ENCODE results near the gene OR5H15. TPM values are rescaled to one million over a fixed set of nuclear protein-coding genes. Genes with fewer than 3 reads are reported as not detected.
"Not testable (repeated sequence)": the region's sequence is repeated elsewhere in the genome, so short reads cannot be mapped to it uniquely, and the experiment has no call there.

OR5H15 gene
- total and polyA plus RNA-seq, 4 donors: not detected

GRCh38 chr3:98140531-98140930, 26.0 kb upstream of the OR5H15 start:
- Histone ChIP-seq H3K27ac (ENCODE audit: low read depth in 1 of 2, low read length in 1 of 2) (no peak overlapping the region), H3K4me1 (ENCODE audit: control insufficient read depth in 5 of 5, insufficient read depth in 5 of 5, low read length in 5 of 5) (no peaks in the 10 kb centered on the region), H3K9me3 (ENCODE audit: control insufficient read depth in 4 of 4, insufficient read depth in 3 of 4, low read length in 3 of 4) (no peaks in the 10 kb centered on the region), H3K27me3 (ENCODE audit: control insufficient read depth in 3 of 3, insufficient read depth in 3 of 3, low read length in 2 of 3) (no peaks in the 10 kb centered on the region), H3K4me3 (no peak overlapping the region), H3K9ac (ENCODE audit: insufficient read depth in 1 of 2, low read length in 2 of 2) (no peak overlapping the region), H3K36me3 (ENCODE audit: control insufficient read depth in 4 of 4, insufficient read depth in 4 of 4, low read length in 4 of 4) (no peaks in the 10 kb centered on the region)
- TF ChIP-seq CTCF (IDR thresholded peaks at IDR 0.05; ENCODE audit: control extremely low read depth, extremely low read depth): no peak
- ATAC-seq (ENCODE audit: insufficient read depth, low FRiP score) (no peak), DNase-seq (peak in 1 of 3 donors; percentile 0)

- 75 to 80% methylated on average over 1 of the region's 1 CpG for WGBS, 2 donors
- Histone ChIP-seq H3K36me3 (ENCODE audit: control insufficient read depth in 4 of 4, insufficient read depth in 4 of 4, low read length in 4 of 4) (no peaks in the 10 kb centered on the region), H3K4me1 (ENCODE audit: control insufficient read depth in 5 of 5, insufficient read depth in 5 of 5, low read length in 5 of 5) (no peaks in the 10 kb centered on the region), H3K9ac (ENCODE audit: insufficient read depth in 1 of 2, low read length in 2 of 2) (no peak within 1 kb of the TSS), H3K27me3 (ENCODE audit: control insufficient read depth in 3 of 3, insufficient read depth in 3 of 3, low read length in 2 of 3) (no peaks in the 10 kb centered on the region), H3K27ac (ENCODE audit: low read depth in 1 of 2, low read length in 1 of 2) (no peak within 1 kb of the TSS), H3K4me3 (no peak within 1 kb of the TSS), H3K9me3 (ENCODE audit: control insufficient read depth in 4 of 4, insufficient read depth in 3 of 4, low read length in 3 of 4) (no peaks in the 10 kb centered on the region)
- DNase-seq (no peak), ATAC-seq (ENCODE audit: insufficient read depth, low FRiP score) (no peak)
- TF ChIP-seq CTCF (IDR thresholded peaks at IDR 0.05; ENCODE audit: control extremely low read depth, extremely low read depth): no peak
Observed at GRCh38 chr3:98147179-98147578, 19.3 kb upstream of the OR5H15 start, which contains the start of gene OR5H14. OR5H14 (plus strand) TSS chr3:98147479; CDS start chr3:98149386, 1,907 bp downstream.

GRCh38 chr3:98148751-98149150, 17.7 kb upstream of the OR5H15 start:
- no peaks in the 10 kb centered on the region for H3K36me3 ChIP-seq (ENCODE audit: control insufficient read depth in 4 of 4, insufficient read depth in 4 of 4, low read length in 4 of 4)
- no peaks in the 10 kb centered on the region for H3K9me3 ChIP-seq (ENCODE audit: control insufficient read depth in 4 of 4, insufficient read depth in 3 of 4, low read length in 3 of 4)
- no peak overlapping the region for H3K4me3 ChIP-seq
- no peaks in the 10 kb centered on the region for H3K4me1 ChIP-seq (ENCODE audit: control insufficient read depth in 5 of 5, insufficient read depth in 5 of 5, low read length in 5 of 5)
- DNase-seq (no peak), ATAC-seq (ENCODE audit: insufficient read depth, low FRiP score) (no peak)
- H3K27me3 ChIP-seq (ENCODE audit: control insufficient read depth in 3 of 3, insufficient read depth in 3 of 3, low read length in 2 of 3): no peaks in the 10 kb centered on the region
- 68 to 73% methylated on average over 3 of the region's 3 CpGs for WGBS, 2 donors
- H3K9ac ChIP-seq (ENCODE audit: insufficient read depth in 1 of 2, low read length in 2 of 2): no peak overlapping the region
- H3K27ac ChIP-seq (ENCODE audit: low read depth in 1 of 2, low read length in 1 of 2): no peak overlapping the region
- TF ChIP-seq CTCF (IDR thresholded peaks at IDR 0.05; ENCODE audit: control extremely low read depth, extremely low read depth): no peak

GRCh38 chr3:98149456-98149855, 17.0 kb upstream of the OR5H15 start:
- H3K36me3 ChIP-seq (ENCODE audit: control insufficient read depth in 4 of 4, insufficient read depth in 4 of 4, low read length in 4 of 4); H3K27me3 ChIP-seq (ENCODE audit: control insufficient read depth in 3 of 3, insufficient read depth in 3 of 3, low read length in 2 of 3); H3K4me1 ChIP-seq (ENCODE audit: control insufficient read depth in 5 of 5, insufficient read depth in 5 of 5, low read length in 5 of 5); ATAC-seq (ENCODE audit: insufficient read depth, low FRiP score); H3K9me3 ChIP-seq (ENCODE audit: control insufficient read depth in 4 of 4, insufficient read depth in 3 of 4, low read length in 3 of 4); H3K27ac ChIP-seq (ENCODE audit: low read depth in 1 of 2, low read length in 1 of 2); DNase-seq; H3K9ac ChIP-seq (ENCODE audit: insufficient read depth in 1 of 2, low read length in 2 of 2); H3K4me3 ChIP-seq: not testable (repeated sequence)
- 86 to 91% methylated on average over 4 of the region's 4 CpGs for WGBS, 2 donors
